NOMO-1 treated with dmso at 0.1 percent for 144 hours (cell line): Measurements from ENCODE around the gene NPR2.

ENCODE experiments used
- DNase-seq: peaks from one replicate; lab custom pipeline; 2025; ENCODE audit not compliant: unreplicated experiment; lab: John Stamatoyannopoulos, UW

Gene NPR2

DNA sequence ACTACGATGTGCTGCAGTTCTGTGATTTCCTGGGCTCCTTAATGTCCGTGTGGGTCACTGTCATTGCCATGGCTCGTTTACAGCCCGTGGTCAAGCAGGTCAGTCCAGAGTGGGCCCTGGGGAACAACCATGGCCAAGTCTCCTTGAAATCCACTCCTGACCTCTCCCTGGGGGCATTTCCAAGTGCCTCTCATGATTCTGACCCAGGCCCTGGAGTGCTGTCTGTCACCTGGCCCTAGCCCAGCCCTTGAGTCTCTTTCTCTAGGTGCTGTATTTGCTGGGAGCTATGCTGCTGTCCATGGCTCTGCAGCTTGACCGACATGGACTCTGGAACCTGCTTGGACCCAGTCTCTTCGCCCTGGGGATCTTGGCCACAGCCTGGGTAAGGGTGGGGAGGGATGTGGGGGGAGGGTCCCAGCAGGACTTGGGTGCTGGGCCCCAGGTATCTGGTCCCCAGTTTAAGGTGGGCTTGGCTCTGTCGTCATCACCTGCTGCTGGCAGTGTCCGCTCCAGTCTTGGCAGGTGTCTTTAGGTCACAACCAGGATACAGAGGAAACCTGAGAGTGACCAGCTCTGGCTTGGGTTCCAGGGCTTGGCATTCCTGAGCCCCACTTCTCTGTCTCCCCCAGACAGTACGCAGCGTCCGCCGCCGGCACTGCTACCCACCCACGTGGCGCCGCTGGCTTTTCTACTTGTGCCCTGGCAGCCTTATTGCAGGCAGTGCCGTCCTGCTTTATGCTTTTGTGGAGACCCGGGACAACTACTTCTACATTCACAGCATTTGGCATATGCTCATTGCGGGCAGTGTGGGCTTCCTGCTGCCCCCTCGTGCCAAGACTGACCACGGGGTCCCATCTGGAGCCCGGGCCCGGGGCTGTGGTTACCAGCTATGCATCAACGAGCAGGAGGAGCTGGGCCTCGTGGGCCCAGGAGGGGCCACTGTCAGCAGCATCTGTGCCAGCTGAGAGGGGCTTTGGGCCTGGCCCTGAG is 61.8 kb downstream of the NPR2 start:
- DNase-seq = no peak

GRCh38 chr9:35854091-35854762 is 62.8 kb downstream of the NPR2 start:
- DNase-seq = no peak

DNA sequence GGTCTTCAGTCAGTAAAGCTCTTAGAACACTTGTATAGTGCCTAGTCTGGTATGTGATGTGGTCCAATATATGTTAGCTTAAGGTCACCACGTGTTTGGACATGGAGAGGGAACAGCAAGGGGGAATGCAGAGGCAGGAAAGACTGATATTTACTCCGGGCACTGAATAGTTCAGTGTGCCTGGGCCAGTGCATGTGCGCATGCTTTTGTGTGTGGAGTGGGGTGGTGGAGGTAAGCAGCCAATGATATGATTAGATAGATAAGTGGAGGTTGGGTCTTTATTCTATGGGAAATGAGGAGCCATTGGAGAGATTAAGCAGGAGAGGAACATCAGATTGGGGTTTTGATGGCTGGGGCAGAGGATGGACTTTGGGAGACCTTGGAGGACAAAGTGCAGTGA is 64.8 kb downstream of the NPR2 start:
- DNase-seq = no peak

DNA sequence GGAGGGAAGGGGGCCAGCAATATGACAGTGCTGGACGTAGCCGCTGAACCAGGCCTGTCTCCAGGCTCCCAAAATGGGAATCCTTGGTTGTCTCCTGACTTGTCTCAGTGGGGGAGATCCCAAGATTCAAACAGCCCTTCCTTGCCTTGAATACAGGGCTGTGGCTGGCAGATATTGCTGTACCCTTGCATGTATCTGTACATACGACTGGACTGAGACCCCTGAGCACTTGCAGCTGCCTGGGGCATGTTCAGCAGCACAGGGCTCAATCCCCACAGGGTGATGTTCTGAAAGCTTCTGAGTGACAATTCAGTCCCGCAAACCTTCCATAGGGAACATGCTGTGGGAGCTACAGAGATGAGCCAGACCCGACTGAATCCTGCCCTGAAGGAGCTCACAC is 65.5 kb downstream of the NPR2 start:
- no peak for DNase-seq

DNA sequence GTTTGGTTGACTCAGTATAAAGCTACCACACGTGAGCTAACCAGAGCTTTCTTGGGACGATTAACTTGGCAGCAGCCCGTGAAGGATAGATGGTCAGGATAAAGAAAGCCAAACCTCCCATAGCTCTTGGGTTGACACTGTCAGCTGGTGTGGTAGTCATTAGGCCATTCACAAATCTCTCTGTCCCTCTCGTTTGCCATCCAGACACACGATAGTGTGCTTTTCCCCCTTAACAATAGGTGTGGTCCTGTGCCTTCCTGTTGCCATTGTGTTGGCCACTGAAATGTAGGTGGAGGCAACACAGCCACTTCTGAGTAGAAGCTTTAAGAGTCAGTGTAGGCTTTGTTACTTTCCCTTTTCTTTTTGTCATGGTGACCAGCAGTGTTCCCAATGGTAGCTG is 67.1 kb downstream of the NPR2 start:
- DNase-seq = no peak
